Measurements from ENCODE around the gene PLCH1. TPM values are rescaled to one million over a fixed set of nuclear protein-coding genes. Genes with fewer than 3 reads are reported as not detected.
A peak's percentile ranks its signal among the peaks of the same experiment; 100 is the strongest.

The PLCH1 gene
- total RNA-seq, 6 experiments from 2014 or later: not detected

GRCh38 chr3:155394240-155394639 is 350.6 kb downstream of the PLCH1 start:
- peaks cover 32% of the 10 kb centered on the region for H3K4me1 Mint-ChIP-seq (ENCODE audit: low read depth)
- peaks cover 9% of the 10 kb centered on the region for H3K36me3 Mint-ChIP-seq (ENCODE audit: low read depth)
- no peak overlapping the region for H3K27ac Mint-ChIP-seq
- H3K9me3 Mint-ChIP-seq: peaks cover 10% of the 10 kb centered on the region
- TF ChIP-seq CTCF (IDR thresholded peaks at IDR 0.05): no peak
- no peak overlapping the region for H3K4me3 Mint-ChIP-seq
- no peak for DNase-seq
- H3K27me3 Mint-ChIP-seq (ENCODE audit: insufficient read depth): peaks cover 2% of the 10 kb centered on the region; the same call in 1 of the 2 replicates

- no peak for TF ChIP-seq CTCF (IDR thresholded peaks at IDR 0.05)
- peaks cover 2% of the 10 kb centered on the region; the same call in 1 of the 2 replicates for H3K27me3 Mint-ChIP-seq (ENCODE audit: insufficient read depth)
- no peak overlapping the region for H3K4me3 Mint-ChIP-seq
- H3K36me3 Mint-ChIP-seq (ENCODE audit: low read depth): peaks cover 9% of the 10 kb centered on the region
- DNase-seq: no peak
- peaks cover 10% of the 10 kb centered on the region for H3K9me3 Mint-ChIP-seq
- no peak overlapping the region for H3K27ac Mint-ChIP-seq
- peaks cover 32% of the 10 kb centered on the region for H3K4me1 Mint-ChIP-seq (ENCODE audit: low read depth)
These were observed 351.6 kb downstream of the PLCH1 start for GRCh38 chr3:155393316-155393715.

- Mint-ChIP-seq H3K27ac (peak overlapping the region; percentile 95; the same call in 1 of the 2 replicates), H3K4me1 (ENCODE audit: low read depth) (peaks cover 40% of the 10 kb centered on the region), H3K9me3 (peaks cover 10% of the 10 kb centered on the region), H3K36me3 (ENCODE audit: low read depth) (peaks cover 9% of the 10 kb centered on the region), H3K27me3 (ENCODE audit: insufficient read depth) (peaks cover 2% of the 10 kb centered on the region; the same call in 1 of the 2 replicates), H3K4me3 (no peak overlapping the region)
- TF ChIP-seq CTCF (IDR thresholded peaks at IDR 0.05): no peak
- DNase-seq: no peak
These were observed 352.7 kb downstream of the PLCH1 start for GRCh38 chr3:155392138-155392537.

GRCh38 chr3:155391551-155391958 is 353.3 kb downstream of the PLCH1 start:
- Mint-ChIP-seq H3K4me3 (peak overlapping the region; percentile 57), H3K4me1 (ENCODE audit: low read depth) (peaks cover 43% of the 10 kb centered on the region), H3K27ac (peak overlapping the region; percentile 95), H3K9me3 (peaks cover 10% of the 10 kb centered on the region), H3K27me3 (ENCODE audit: insufficient read depth) (peaks cover 2% of the 10 kb centered on the region; the same call in 1 of the 2 replicates), H3K36me3 (ENCODE audit: low read depth) (peaks cover 9% of the 10 kb centered on the region)
- no peak for TF ChIP-seq CTCF (IDR thresholded peaks at IDR 0.05)
- DNase-seq: peak; percentile 93

- peaks cover 43% of the 10 kb centered on the region for H3K4me1 Mint-ChIP-seq (ENCODE audit: low read depth)
- H3K4me3 Mint-ChIP-seq: peak overlapping the region; percentile 57
- peak overlapping the region; percentile 95 for H3K27ac Mint-ChIP-seq
- H3K9me3 Mint-ChIP-seq: peaks cover 10% of the 10 kb centered on the region
- peak; percentile 83 for DNase-seq
- peaks cover 9% of the 10 kb centered on the region for H3K36me3 Mint-ChIP-seq (ENCODE audit: low read depth)
- TF ChIP-seq CTCF (IDR thresholded peaks at IDR 0.05): no peak
- peaks cover 4% of the 10 kb centered on the region for H3K27me3 Mint-ChIP-seq (ENCODE audit: insufficient read depth)
These were observed 353.8 kb downstream of the PLCH1 start for GRCh38 chr3:155391104-155391503.

GRCh38 chr3:155390351-155390750 is 354.5 kb downstream of the PLCH1 start:
- peaks cover 6% of the 10 kb centered on the region for H3K36me3 Mint-ChIP-seq (ENCODE audit: low read depth)
- DNase-seq: no peak
- peaks cover 6% of the 10 kb centered on the region for H3K9me3 Mint-ChIP-seq
- peak overlapping the region; percentile 57 for H3K4me3 Mint-ChIP-seq
- H3K4me1 Mint-ChIP-seq (ENCODE audit: low read depth): peaks cover 43% of the 10 kb centered on the region
- H3K27me3 Mint-ChIP-seq (ENCODE audit: insufficient read depth): peaks cover 4% of the 10 kb centered on the region
- peak overlapping the region; percentile 95 for H3K27ac Mint-ChIP-seq
- no peak for TF ChIP-seq CTCF (IDR thresholded peaks at IDR 0.05)

Measured in HFFc6 (cell line).